Left ventricle myocardium inferior (tissue), 1 donor: Measurements from ENCODE around the gene CHAC2. TPM values are rescaled to one million over a fixed set of nuclear protein-coding genes. Genes with fewer than 3 reads are reported as not detected.

ENCODE experiments used
- DNase-seq: peaks from one replicate; pipeline ENCODE4 v3.0.0-alpha.2; 2020
- H3K27ac ChIP-seq: fragments of 200-600 bp; replicated peaks from 2 replicates; pipeline ENCODE4 v1.8.0; 2021
- H3K27me3 ChIP-seq: fragments of 200-600 bp; 2 replicates; pipeline ENCODE4 v1.8.0; 2021; ENCODE audit warnings: low read depth
- H3K36me3 ChIP-seq: fragments of 200-600 bp; 2 replicates; pipeline ENCODE4 v1.8.0; 2021
- H3K4me1 ChIP-seq: fragments of 200-600 bp; 2 replicates; pipeline ENCODE4 v1.8.0; 2021
- H3K4me3 ChIP-seq: fragments of 200-600 bp; 2 replicates; pipeline ENCODE4 v1.8.0; 2021; ENCODE audit warnings: mild to moderate bottlenecking, moderate library complexity
- H3K9me3 ChIP-seq: fragments of 200-600 bp; replicated peaks from 2 replicates; pipeline ENCODE4 v1.8.0; 2021
- CTCF ChIP-seq: fragments of 200-600 bp; IDR thresholded peaks from 2 replicates; pipeline ENCODE4 v1.8.0; 2021; ENCODE audit warnings: antibody characterized with exemption, mild to moderate bottlenecking, borderline replicate concordance
- intact Hi-C: fragments of 100-400 bp; cut with micrococcal nuclease; formaldehyde crosslinking; loops from one replicate; pipeline ENCODE4 v1.11.0; 2022
- total RNA-seq: library from RNA; stranded (reverse); fragmentation: NEBNext Ultra II Directional; extraction: Animal tissue kit (Norgen Biotek cat#: 25700); gene quantifications from one replicate; pipeline ENCODE4 v1.2.1, GENCODE V29; 2021
- donor health status: DM: no; HTN: yes; CAD: no; lungs with severe emphysema.

CHAC2 gene
- total RNA-seq, 1 donor from 2014 or later: 3.8 TPM

DNA sequence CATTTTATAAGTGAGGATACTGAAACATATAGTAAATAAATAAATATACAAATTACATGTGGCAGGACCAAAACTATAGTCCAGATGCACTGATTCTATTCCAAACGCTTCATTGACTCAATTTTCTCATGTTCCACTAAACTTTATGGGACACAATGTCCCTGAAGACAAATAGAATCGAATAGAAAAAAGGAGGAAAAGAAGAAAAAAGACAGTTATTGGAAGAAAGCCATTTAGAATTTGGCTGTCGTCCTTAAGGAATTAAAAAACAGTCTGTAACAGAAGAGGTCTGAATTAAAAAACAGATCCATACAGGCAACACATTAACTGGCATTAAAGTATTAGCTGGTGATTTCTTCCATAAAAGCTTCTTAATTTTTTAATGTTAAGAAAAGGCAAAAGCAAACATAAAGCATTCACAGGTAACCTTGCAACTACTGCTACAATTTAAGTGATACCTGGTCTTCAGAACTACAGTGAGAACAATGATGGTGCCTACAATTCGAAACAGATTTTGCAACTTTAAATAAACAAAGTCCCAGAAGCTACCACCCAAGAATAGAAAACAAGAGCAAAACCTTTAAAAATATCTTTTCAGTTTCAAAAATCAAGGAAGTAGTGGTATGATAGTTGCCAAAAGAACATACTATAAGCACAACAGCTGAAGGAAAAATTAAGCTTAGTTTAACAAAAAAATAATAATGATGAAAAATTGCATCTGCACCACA is 17.4 kb upstream of the CHAC2 start:
- Histone ChIP-seq H3K27ac (peak overlapping the region; percentile 10), H3K36me3 (peaks cover 27% of the 10 kb centered on the region), H3K4me3 (no peak overlapping the region), H3K4me1 (peaks cover 4% of the 10 kb centered on the region), H3K27me3 (no peaks in the 10 kb centered on the region), H3K9me3 (no peaks in the 10 kb centered on the region)
- no peak for DNase-seq
- intact Hi-C loops: no loop called here
- no peak for TF ChIP-seq CTCF

DNA sequence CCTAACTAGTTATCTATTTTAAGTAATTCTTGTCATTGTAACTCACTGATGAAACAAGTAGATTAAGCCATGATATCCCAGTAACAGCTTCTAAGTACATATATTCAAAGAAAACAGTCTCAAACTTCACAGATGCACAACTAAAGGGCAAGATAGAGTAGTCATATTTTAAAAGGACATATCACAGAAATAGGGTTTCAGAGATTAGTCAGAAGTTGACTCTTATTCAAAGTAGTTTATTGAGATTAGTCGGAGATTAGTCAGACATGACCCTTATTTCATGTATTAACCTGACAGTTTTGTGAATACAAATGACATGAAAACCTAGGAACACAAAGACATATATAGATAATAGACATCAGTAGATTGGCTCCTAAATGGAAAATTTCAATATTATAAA is 15.9 kb upstream of the CHAC2 start:
- DNase-seq: no peak
- Histone ChIP-seq H3K27me3 (no peaks in the 10 kb centered on the region), H3K4me1 (peaks cover 4% of the 10 kb centered on the region), H3K4me3 (no peak overlapping the region), H3K36me3 (peaks cover 37% of the 10 kb centered on the region), H3K27ac (no peak overlapping the region), H3K9me3 (peaks cover 5% of the 10 kb centered on the region)
- intact Hi-C loops: no loop called here
- TF ChIP-seq CTCF: no peak

- H3K36me3 ChIP-seq: peaks cover 39% of the 10 kb centered on the region
- no peak for TF ChIP-seq CTCF
- peaks cover 4% of the 10 kb centered on the region for H3K4me1 ChIP-seq
- peaks cover 11% of the 10 kb centered on the region for H3K9me3 ChIP-seq
- intact Hi-C loops: no loop called here
- no peak overlapping the region for H3K4me3 ChIP-seq
- no peak overlapping the region for H3K27ac ChIP-seq
- H3K27me3 ChIP-seq: no peaks in the 10 kb centered on the region
- no peak for DNase-seq
Measured at GRCh38 chr2:53752385-53752784, 15.2 kb upstream of the CHAC2 start.

DNA sequence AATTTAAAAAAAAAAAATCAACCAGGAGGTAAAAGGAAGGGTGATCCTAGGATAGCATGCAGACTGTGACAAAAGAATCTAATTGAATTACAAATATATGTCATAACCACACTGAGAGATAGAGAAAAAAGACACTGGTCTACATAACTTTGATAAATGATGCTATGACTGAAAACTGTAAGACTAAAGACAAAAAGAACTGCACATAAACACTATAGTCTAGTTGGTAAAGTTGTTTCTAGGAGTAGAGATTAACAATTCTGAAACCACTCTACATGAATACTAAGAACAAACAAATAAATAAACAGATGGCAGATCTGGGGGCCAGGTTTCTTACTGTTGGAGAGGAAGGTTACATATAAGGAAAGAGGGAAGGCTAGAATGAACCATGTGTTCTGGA is 14.6 kb upstream of the CHAC2 start:
- Histone ChIP-seq H3K27me3 (no peaks in the 10 kb centered on the region), H3K4me3 (no peak overlapping the region), H3K36me3 (peaks cover 36% of the 10 kb centered on the region), H3K27ac (no peak overlapping the region), H3K9me3 (peaks cover 17% of the 10 kb centered on the region), H3K4me1 (peaks cover 4% of the 10 kb centered on the region)
- intact Hi-C loops: no loop called here
- DNase-seq: no peak
- no peak for TF ChIP-seq CTCF

- Histone ChIP-seq H3K27me3 (no peaks in the 10 kb centered on the region), H3K36me3 (peaks cover 37% of the 10 kb centered on the region), H3K4me1 (peaks cover 4% of the 10 kb centered on the region), H3K27ac (no peak overlapping the region), H3K4me3 (no peak overlapping the region), H3K9me3 (peaks cover 17% of the 10 kb centered on the region)
- peak; percentile 22 for DNase-seq
- no peak for TF ChIP-seq CTCF
- intact Hi-C loops: no loop called here
Measured at GRCh38 chr2:53755121-53755520, 12.5 kb upstream of the CHAC2 start.
